SK-N-MC (cell line): Measurements from ENCODE around the gene NEK6.

Experiments used
- EZH2 ChIP-seq: fragments of 200-600 bp; sonication (generic); IDR thresholded peaks from one replicate; pipeline ENCODE4 v1.6.1; 2017; ENCODE audit warnings: antibody characterized with exemption
- FOXP2 ChIP-seq: optimal IDR thresholded peaks from 2 replicates; pipeline ENCODE3; 2011; ENCODE audit warnings: mild to moderate bottlenecking, moderate library complexity; ENCODE audit not compliant: insufficient read depth; ENCODE audit errors: extremely low read length, control extremely low read depth
- POLR2AphosphoS5 ChIP-seq: IDR thresholded peaks from 2 replicates; pipeline ENCODE4 v1.6.1; 2012; ENCODE audit warnings: mild to moderate bottlenecking, low read depth, low read length, borderline replicate concordance

GRCh38 chr9:124212381-124213050, 45.2 kb upstream of the NEK6 start:
- no peak for TF ChIP-seq POLR2AphosphoS5
- TF ChIP-seq EZH2, result no peak
- no peak for TF ChIP-seq FOXP2
